A673 (cell line): ENCODE data around the gene CEBPE. TPM values are rescaled to one million over a fixed set of nuclear protein-coding genes. Genes with fewer than 3 reads are reported as not detected.

Experiments used
- BruUV-seq: library from RNA; stranded (reverse); fragments of 400-500 nt; replicated peaks from 2 replicates; lab custom pipeline; 2021; lab: Mats Ljungman, UMichigan
- CTCF ChIA-PET: fragments of 300-600 bp; sonication (Branson Sonifier 250); formaldehyde crosslinking; loops from one replicate; lab custom pipeline; 2022; ENCODE audit warnings: antibody characterized with exemption; lab: Charles Lee
- POLR2A ChIA-PET: fragments of 300-600 bp; sonication (Branson Sonifier 250); formaldehyde crosslinking; loops from one replicate; lab custom pipeline; 2022; ENCODE audit warnings: antibody characterized with exemption; ENCODE audit not compliant: low non-redundant PET; lab: Charles Lee
- DNase-seq: peaks from one replicate; pipeline ENCODE4 v3.0.0-alpha.2; 2015; ENCODE audit warnings: low spot score
- H3K27ac ChIP-seq: fragments of 200-600 bp; sonication (generic); 2 replicates; pipeline ENCODE4 v1.5.1; 2016; ENCODE audit warnings: mixed run types, low read depth, mild to moderate bottlenecking, mixed read lengths, antibody characterized with exemption, low read length; ENCODE audit not compliant: poor library complexity, severe bottlenecking
- H3K27me3 ChIP-seq: fragments of 200-600 bp; sonication (generic); replicated peaks from 2 replicates; pipeline ENCODE4 v1.6.1; 2017; ENCODE audit warnings: mixed run types, low read depth, mild to moderate bottlenecking, mixed read lengths, antibody characterized with exemption, low read length; ENCODE audit not compliant: insufficient read depth, poor library complexity
- H3K36me3 ChIP-seq: fragments of 200-600 bp; sonication (generic); 2 replicates; pipeline ENCODE4 v1.6.1; 2016; ENCODE audit warnings: mixed run types, mild to moderate bottlenecking, mixed read lengths, antibody characterized with exemption, low read length; ENCODE audit not compliant: insufficient read depth, poor library complexity, severe bottlenecking
- H3K4me1 ChIP-seq: fragments of 200-600 bp; sonication (generic); 2 replicates; pipeline ENCODE4 v1.6.1; 2017; ENCODE audit warnings: mixed run types, mild to moderate bottlenecking, mixed read lengths, antibody characterized with exemption, low read length; ENCODE audit not compliant: insufficient read depth, poor library complexity, severe bottlenecking
- H3K4me3 ChIP-seq: fragments of 200-600 bp; sonication (generic); 2 replicates; pipeline ENCODE4 v1.5.1; 2016; ENCODE audit warnings: low read depth, mixed run types, mild to moderate bottlenecking, mixed read lengths, low read length; ENCODE audit not compliant: poor library complexity, severe bottlenecking
- H3K9me3 ChIP-seq: fragments of 200-600 bp; sonication (generic); 2 replicates; pipeline ENCODE4 v1.6.1; 2016; ENCODE audit warnings: mixed run types, low read depth, mild to moderate bottlenecking, mixed read lengths, antibody characterized with exemption, low read length; ENCODE audit not compliant: poor library complexity, severe bottlenecking
- CTCF ChIP-seq: fragments of 300-800, 200-600 bp; sonication (generic); conservative IDR thresholded peaks from 2 replicates; pipeline ENCODE4 v1.5.1; 2017; ENCODE audit warnings: low read depth, mild to moderate bottlenecking, antibody characterized with exemption, low read length, moderate library complexity, mixed read lengths
- EZH2 ChIP-seq: fragments of 200-600 bp; sonication (generic); IDR thresholded peaks from 2 replicates; pipeline ENCODE4 v1.6.1; 2017; ENCODE audit warnings: borderline replicate concordance, low read depth, mild to moderate bottlenecking, mixed read lengths, antibody characterized with exemption, low read length; ENCODE audit not compliant: poor library complexity, severe bottlenecking
- intact Hi-C: fragments of 100-400 bp; cut with micrococcal nuclease; formaldehyde crosslinking; loops from one replicate; pipeline ENCODE4 v1.10.0; 2022; ENCODE audit not compliant: unreplicated experiment
- total RNA-seq: library from RNA; stranded (reverse); gene quantifications from 2 replicates; pipeline ENCODE4 v1.2.3, GENCODE V29; 2021

The CEBPE gene
- total RNA-seq, 1 experiment from 2014 or later = not detected

GRCh38 chr14:23078692-23079116, 40.4 kb downstream of the CEBPE start:
- no peaks in the 10 kb centered on the region for H3K9me3 ChIP-seq
- no TSS peak for BruUV-seq
- H3K36me3 ChIP-seq = peaks cover 94% of the 10 kb centered on the region
- intact Hi-C loops = no loop called here
- H3K27ac ChIP-seq = no peak overlapping the region
- DNase-seq = no peak
- ChIA-PET POLR2A (no interaction called here), CTCF (interaction anchor here (2.8 kb wide), 1 partner anchor 10 kb away, joined by 16 read pairs; no protein-coding TSS in a partner anchor)
- no peak overlapping the region for H3K4me3 ChIP-seq
- H3K27me3 ChIP-seq = no peaks in the 10 kb centered on the region
- TF ChIP-seq EZH2 (no peak), CTCF (no peak)
- H3K4me1 ChIP-seq = no peaks in the 10 kb centered on the region

- CTCF ChIA-PET = interaction anchor here (0.6 to 2.8 kb wide), 6 partner anchors 8 to 149 kb away, joined by 3 to 16 read pairs (median 6); partner anchors contain the start of genes ACIN1 and C14orf119
- H3K27ac ChIP-seq = peak overlapping the region; percentile 14
Measured at GRCh38 chr14:23077962-23078361, 41.1 kb downstream of the CEBPE start.

GRCh38 chr14:23076785-23077408, 42.2 kb downstream of the CEBPE start:
- ChIA-PET CTCF (interaction anchor here (0.5 to 2.8 kb wide), 11 partner anchors 8 to 560 kb away, joined by 3 to 16 read pairs (median 4); partner anchors contain the start of genes ACIN1, AJUBA and C14orf119), POLR2A (no interaction called here)
- TF ChIP-seq EZH2 (no peak), CTCF (peak; percentile 76)

More at GRCh38 chr14:23077962-23078361, 41.1 kb downstream of the CEBPE start:
- no peak overlapping the region for H3K4me3 ChIP-seq
- H3K4me1 ChIP-seq = no peaks in the 10 kb centered on the region
- no TSS peak for BruUV-seq
- POLR2A ChIA-PET = no interaction called here
- TF ChIP-seq CTCF (no peak), EZH2 (no peak)
- H3K27me3 ChIP-seq = no peaks in the 10 kb centered on the region
- H3K9me3 ChIP-seq = no peaks in the 10 kb centered on the region
- DNase-seq = no peak
- peaks cover 96% of the 10 kb centered on the region for H3K36me3 ChIP-seq
- intact Hi-C loops = no loop called here

More at GRCh38 chr14:23076785-23077408, 42.2 kb downstream of the CEBPE start:
- H3K4me3 ChIP-seq = no peak overlapping the region
- H3K9me3 ChIP-seq = no peaks in the 10 kb centered on the region
- peaks cover 96% of the 10 kb centered on the region for H3K36me3 ChIP-seq
- BruUV-seq = no TSS peak
- DNase-seq = no peak
- intact Hi-C loops = no loop called here
- H3K27ac ChIP-seq = no peak overlapping the region
- H3K27me3 ChIP-seq = no peaks in the 10 kb centered on the region
- H3K4me1 ChIP-seq = peaks cover 6% of the 10 kb centered on the region
